Measurements from ENCODE around the gene HRG.
"Not testable (repeated sequence)": the region's sequence is repeated elsewhere in the genome, so short reads cannot be mapped to it uniquely, and the experiment has no call there.

HRG gene

DNA sequence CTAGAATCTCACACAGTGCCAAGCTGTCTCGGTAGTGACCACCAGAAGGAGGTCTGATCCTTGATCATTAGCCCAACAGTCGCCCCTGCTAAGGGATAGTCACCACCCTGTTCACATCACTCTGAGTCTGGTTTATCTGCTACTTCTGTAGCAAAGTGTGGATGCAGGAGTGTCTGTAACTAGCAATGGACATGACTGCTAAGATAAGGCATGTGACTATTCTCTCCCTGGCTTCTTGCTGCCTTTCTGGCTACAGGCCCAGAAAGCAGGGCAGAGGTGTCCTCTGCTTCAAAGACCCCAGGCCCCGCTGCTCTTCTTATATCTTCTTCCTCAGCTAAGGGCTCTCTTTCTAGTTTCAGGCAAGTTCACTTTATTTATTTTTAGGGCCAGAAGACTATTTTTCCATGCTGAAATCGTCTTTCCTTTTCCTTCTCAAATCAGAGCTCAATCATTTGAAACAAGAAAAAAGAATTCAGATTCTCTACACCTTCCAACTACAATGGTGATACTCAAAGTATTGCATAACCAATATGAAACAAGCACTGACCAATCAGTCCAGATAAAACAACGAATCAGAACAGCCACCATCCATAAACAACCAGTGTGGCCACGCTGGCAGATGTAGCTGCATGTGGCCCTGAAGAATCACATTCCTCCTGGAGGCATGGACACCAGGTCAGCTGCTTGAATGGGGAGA, 43.3 kb downstream of the HRG start:
- no peak overlapping the region for H3K27ac ChIP-seq
- TF ChIP-seq, protein P1, sequence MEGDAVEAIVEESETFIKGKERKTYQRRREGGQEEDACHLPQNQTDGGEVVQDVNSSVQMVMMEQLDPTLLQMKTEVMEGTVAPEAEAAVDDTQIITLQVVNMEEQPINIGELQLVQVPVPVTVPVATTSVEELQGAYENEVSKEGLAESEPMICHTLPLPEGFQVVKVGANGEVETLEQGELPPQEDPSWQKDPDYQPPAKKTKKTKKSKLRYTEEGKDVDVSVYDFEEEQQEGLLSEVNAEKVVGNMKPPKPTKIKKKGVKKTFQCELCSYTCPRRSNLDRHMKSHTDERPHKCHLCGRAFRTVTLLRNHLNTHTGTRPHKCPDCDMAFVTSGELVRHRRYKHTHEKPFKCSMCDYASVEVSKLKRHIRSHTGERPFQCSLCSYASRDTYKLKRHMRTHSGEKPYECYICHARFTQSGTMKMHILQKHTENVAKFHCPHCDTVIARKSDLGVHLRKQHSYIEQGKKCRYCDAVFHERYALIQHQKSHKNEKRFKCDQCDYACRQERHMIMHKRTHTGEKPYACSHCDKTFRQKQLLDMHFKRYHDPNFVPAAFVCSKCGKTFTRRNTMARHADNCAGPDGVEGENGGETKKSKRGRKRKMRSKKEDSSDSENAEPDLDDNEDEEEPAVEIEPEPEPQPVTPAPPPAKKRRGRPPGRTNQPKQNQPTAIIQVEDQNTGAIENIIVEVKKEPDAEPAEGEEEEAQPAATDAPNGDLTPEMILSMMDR (IDR thresholded peaks at IDR 0.05): no peak
- intact Hi-C loops (cut with DNase I; ENCODE audit: low total_unique reads): no loop called here

DNA sequence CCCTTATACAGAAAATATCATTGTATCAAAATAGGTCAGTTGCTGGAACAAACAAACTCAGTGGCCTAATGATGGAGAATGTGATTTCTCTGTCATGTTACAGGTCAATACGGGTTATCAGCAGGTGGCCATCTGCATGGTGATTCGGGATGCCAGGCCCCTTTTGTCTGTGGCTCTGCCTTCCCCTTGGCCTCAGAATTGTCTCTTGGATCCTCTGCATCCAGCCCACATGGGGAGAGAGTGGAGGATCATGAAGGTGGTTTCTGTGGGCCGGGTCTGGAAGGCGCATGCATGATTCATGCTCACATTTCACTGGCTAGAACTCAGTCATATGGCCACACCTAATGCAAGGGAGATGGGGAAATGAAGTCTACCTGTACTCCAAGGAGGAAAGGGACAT, 44.9 kb downstream of the HRG start:
- intact Hi-C loops (cut with DNase I; ENCODE audit: low total_unique reads): not testable (repeated sequence)

More for the DNA sequence above, 43.3 kb downstream of the HRG start:
- Histone ChIP-seq H3K4me3 (no peak overlapping the region), H3K4me1 (no peaks in the 10 kb centered on the region), H3K27me3 (no peaks in the 10 kb centered on the region), H3K36me3 (no peaks in the 10 kb centered on the region), H3K9me3 (no peaks in the 10 kb centered on the region)
- no peak for DNase-seq

DNA sequence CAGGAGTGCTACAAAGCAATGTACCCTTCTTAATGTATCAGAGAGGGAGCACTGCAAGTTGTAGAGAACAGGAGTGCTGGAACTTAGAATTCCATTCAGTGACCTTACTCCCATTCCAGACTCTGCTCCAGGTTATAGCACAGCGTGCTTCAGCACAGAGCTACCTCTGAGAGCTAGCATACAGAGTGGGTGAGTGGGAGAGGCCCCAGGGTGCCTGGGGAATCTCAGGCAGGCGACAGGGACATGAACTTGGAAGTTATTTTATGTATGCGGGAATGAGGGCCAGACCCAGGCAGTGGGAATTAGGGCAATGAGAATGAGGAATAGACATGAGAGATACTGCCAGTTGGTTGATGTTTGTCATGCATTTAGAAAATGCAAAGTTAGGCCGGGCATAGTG, 47.7 kb downstream of the HRG start:
- TF ChIP-seq, protein P1 (IDR thresholded peaks at IDR 0.05): no peak
- DNase-seq: no peak

More for the DNA sequence above, 44.9 kb downstream of the HRG start:
- not testable (repeated sequence) for DNase-seq, H3K36me3 ChIP-seq, H3K4me1 ChIP-seq, H3K9me3 ChIP-seq, H3K27me3 ChIP-seq, H3K27ac ChIP-seq, H3K4me3 ChIP-seq

DNA sequence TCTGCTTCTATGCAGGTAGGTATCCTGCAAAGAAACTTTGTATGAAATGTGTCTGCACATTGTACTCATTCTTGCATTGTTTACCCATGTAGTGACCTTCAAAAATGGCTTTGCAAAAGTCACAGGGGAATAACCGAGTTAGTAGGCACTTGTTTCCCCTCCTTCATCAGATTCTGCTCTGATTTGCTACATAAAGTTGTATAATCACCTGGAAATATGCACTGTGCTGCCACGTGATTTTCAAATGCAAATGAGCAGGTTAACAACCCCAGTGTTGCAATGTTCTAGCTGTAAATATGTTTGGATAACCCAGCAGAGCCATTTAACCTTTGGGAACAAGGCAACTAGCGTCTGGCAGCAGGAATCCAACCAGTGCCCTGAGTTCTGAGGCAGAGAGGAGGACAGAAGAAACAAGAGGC, 51.2 kb downstream of the HRG start, which contains the start of gene KNG1:
Gene KNG1 (plus strand): TSS at position 321 of the 419 bp plus-strand sequence. CDS start 184 bp downstream, outside the sequence.
- intact Hi-C loops (cut with DNase I; ENCODE audit: low total_unique reads): no loop called here
- H3K27me3 ChIP-seq: no peaks in the 10 kb centered on the region
- H3K27ac ChIP-seq: no peak within 1 kb of the TSS
- no peaks in the 10 kb centered on the region for H3K36me3 ChIP-seq
- H3K4me1 ChIP-seq: no peaks in the 10 kb centered on the region
- DNase-seq: no peak
- H3K9me3 ChIP-seq: no peaks in the 10 kb centered on the region
- no peak within 1 kb of the TSS for H3K4me3 ChIP-seq
- TF ChIP-seq, protein P1 (IDR thresholded peaks at IDR 0.05): no peak

More for the DNA sequence above, 47.7 kb downstream of the HRG start:
- intact Hi-C loops (cut with DNase I; ENCODE audit: low total_unique reads): no loop called here
- H3K4me3 ChIP-seq: no peak overlapping the region
- no peaks in the 10 kb centered on the region for H3K9me3 ChIP-seq
- no peak overlapping the region for H3K27ac ChIP-seq
- no peaks in the 10 kb centered on the region for H3K27me3 ChIP-seq
- no peaks in the 10 kb centered on the region for H3K36me3 ChIP-seq
- H3K4me1 ChIP-seq: no peaks in the 10 kb centered on the region

DNA sequence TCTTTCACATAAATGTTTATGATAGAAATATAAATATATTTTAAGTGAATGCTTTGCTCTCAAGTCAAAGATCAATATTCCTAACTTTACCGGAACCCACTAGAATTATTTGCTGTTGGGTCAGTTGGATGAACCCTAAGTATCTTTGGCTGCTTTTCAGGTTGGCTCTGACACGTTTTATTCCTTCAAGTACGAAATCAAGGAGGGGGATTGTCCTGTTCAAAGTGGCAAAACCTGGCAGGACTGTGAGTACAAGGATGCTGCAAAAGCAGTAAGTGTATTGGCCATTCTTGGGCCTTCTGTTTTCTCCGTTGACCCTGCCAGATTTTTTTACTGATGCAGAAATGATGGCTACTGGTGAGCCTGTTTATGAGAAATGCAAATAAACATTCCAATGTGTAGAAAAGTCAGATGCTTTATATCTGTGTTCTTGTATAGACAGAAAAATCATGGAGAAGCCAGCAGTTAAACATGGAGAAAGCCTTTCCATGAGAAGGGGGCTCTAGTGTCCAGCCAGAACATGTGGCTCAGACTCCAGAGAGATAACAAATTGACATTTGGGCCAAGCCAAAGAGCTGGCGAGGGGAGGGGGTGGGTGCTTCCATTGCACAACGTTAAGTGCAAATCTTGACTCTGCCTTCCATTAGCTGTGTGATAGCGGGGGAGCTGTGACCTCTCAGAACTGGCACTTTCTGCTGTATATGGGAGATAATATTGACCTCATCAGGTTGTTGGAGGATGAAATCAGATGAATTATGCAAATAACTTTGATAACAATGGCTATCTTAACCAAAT, 54.3 kb downstream of the HRG start:
- TF ChIP-seq, protein P1 (IDR thresholded peaks at IDR 0.05): no peak
- no peaks in the 10 kb centered on the region for H3K4me1 ChIP-seq
- H3K9me3 ChIP-seq: no peaks in the 10 kb centered on the region
- no peak overlapping the region for H3K4me3 ChIP-seq
- H3K36me3 ChIP-seq: no peaks in the 10 kb centered on the region
- H3K27ac ChIP-seq: no peak overlapping the region
- no peaks in the 10 kb centered on the region for H3K27me3 ChIP-seq
- intact Hi-C loops (cut with DNase I; ENCODE audit: low total_unique reads): no loop called here
- no peak for DNase-seq

DNA sequence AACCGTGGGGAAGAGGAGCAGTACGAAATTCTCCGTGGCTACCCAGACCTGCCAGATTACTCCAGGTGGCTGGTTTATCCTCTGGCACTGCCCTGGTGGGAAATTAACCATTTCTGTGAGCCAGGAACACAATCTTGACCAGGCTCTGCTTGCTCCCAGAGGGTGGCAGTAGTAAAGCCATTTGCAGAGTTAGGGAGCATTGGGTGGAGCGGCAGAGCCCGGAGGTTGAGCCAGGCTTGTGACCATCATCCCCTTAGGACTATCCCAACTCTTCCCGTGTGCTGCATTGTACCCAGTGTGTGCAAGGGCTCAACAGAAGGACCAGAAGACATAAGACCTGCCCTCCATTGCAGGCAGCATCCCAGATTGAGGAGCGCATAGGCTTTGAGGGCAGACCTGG, 56.6 kb downstream of the HRG start:
- intact Hi-C loops (cut with DNase I; ENCODE audit: low total_unique reads): no loop called here
- no peak for DNase-seq
- TF ChIP-seq, protein P1 (IDR thresholded peaks at IDR 0.05): no peak
- H3K4me3 ChIP-seq: no peak overlapping the region
- no peaks in the 10 kb centered on the region for H3K36me3 ChIP-seq
- H3K27me3 ChIP-seq: no peaks in the 10 kb centered on the region
- H3K4me1 ChIP-seq: no peaks in the 10 kb centered on the region
- H3K27ac ChIP-seq: no peak overlapping the region
- H3K9me3 ChIP-seq: no peaks in the 10 kb centered on the region

All from tibial artery (tissue), 4 donors.